Suprapubic skin (tissue), 4 donors: ENCODE results near the gene ADGRD2. TPM values are rescaled to one million over a fixed set of nuclear protein-coding genes. Genes with fewer than 3 reads are reported as not detected.

Source experiments
- DNase-seq, 2 donors: peaks; one replicate each; pipeline ENCODE4 v3.0.0-alpha.2; 2019; ENCODE audit warnings: low spot score in 2 of 2
- H3K27ac ChIP-seq: fragments of 200-600 bp; sonication (generic); one replicate; pipeline ENCODE4 v1.5.1; 2019
- H3K27me3 ChIP-seq: fragments of 200-600 bp; sonication (generic); one replicate; pipeline ENCODE4 v1.5.1; 2019
- H3K36me3 ChIP-seq: fragments of 200-600 bp; sonication (generic); one replicate; pipeline ENCODE4 v1.5.1; 2019
- H3K4me1 ChIP-seq: fragments of 200-600 bp; sonication (generic); one replicate; pipeline ENCODE4 v1.5.1; 2019
- H3K4me3 ChIP-seq: fragments of 200-600 bp; sonication (generic); one replicate; pipeline ENCODE4 v1.5.1; 2019; ENCODE audit warnings: mild to moderate bottlenecking
- H3K9me3 ChIP-seq: fragments of 200-600 bp; sonication (generic); one replicate; pipeline ENCODE4 v1.5.1; 2019
- EP300 ChIP-seq: sonication (generic); formaldehyde crosslinking; IDR thresholded peaks from one replicate; pipeline ENCODE4 v1.6.1; 2017; ENCODE audit warnings: antibody characterized with exemption
- POLR2A ChIP-seq, 2 donors: fragments of 450-650 bp; IDR thresholded peaks; one replicate each; pipeline ENCODE4 v1.6.1; 2017; ENCODE audit warnings: antibody characterized with exemption in 2 of 2, mild to moderate bottlenecking in 2 of 2, moderate library complexity in 2 of 2
- POLR2AphosphoS5 ChIP-seq, 3 donors: sonication (generic); formaldehyde crosslinking; IDR thresholded peaks; one replicate each; pipeline ENCODE4 v1.6.1; 2017; ENCODE audit warnings: antibody characterized with exemption in 3 of 3
- WGBS: methylation state at CpG from one replicate; pipeline ENCODE4 v1.1.5; 2018; 5-methylcytosine and 5-hydroxymethylcytosine counted together
- total RNA-seq, 4 donors: library from RNA; depleted of rRNA; stranded (reverse); fragments of >200 nt; gene quantifications; one replicate each; pipeline ENCODE4 v1.1.0, GENCODE V29; 2016
- TF ChIP-seq, protein P1 (sequence below), 2 donors: fragments of 200-600 bp in 1 of 2; fragments of 450-650 bp in 1 of 2; sonication (generic) in 1 of 2; IDR thresholded peaks; one replicate each; pipeline ENCODE4 v1.5.1; 2016 to 2019; ENCODE audit warnings: antibody characterized with exemption in 2 of 2, mild to moderate bottlenecking in 1 of 2, moderate library complexity in 1 of 2

ADGRD2 gene
- total RNA-seq, 4 donors from 2014 or later, result 0.31 to 7.7 TPM; not detected in 2

DNA sequence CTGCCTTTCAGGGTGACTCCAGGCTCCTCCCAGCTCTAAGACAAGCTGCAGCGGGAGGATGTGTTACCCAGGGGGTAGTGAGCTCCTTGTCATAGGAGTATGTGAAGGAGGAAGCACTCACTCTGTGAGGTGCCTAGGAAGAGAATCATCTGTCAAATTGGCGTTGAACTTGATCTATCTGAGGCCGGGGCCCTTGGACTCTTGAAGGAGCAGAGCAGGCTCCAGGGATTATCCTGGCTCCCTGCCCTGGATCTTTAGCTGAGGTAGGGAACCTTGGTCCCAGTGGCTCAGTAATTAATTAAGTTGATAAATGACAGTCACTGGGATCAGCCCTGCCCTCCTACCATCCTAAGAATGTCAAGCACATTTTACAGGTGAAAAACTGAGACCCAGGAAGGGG, 15.5 kb downstream of the ADGRD2 start:
- TF ChIP-seq POLR2AphosphoS5 (IDR thresholded peaks at IDR 0.05), result no peak
- TF ChIP-seq, protein P1, sequence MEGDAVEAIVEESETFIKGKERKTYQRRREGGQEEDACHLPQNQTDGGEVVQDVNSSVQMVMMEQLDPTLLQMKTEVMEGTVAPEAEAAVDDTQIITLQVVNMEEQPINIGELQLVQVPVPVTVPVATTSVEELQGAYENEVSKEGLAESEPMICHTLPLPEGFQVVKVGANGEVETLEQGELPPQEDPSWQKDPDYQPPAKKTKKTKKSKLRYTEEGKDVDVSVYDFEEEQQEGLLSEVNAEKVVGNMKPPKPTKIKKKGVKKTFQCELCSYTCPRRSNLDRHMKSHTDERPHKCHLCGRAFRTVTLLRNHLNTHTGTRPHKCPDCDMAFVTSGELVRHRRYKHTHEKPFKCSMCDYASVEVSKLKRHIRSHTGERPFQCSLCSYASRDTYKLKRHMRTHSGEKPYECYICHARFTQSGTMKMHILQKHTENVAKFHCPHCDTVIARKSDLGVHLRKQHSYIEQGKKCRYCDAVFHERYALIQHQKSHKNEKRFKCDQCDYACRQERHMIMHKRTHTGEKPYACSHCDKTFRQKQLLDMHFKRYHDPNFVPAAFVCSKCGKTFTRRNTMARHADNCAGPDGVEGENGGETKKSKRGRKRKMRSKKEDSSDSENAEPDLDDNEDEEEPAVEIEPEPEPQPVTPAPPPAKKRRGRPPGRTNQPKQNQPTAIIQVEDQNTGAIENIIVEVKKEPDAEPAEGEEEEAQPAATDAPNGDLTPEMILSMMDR (IDR thresholded peaks at IDR 0.05), result no peak
- TF ChIP-seq EP300, result no peak
- TF ChIP-seq POLR2A (IDR thresholded peaks at IDR 0.05), result no peak
- DNase-seq, result no peak
- H3K4me3 ChIP-seq, result no peak overlapping the region
- no peaks in the 10 kb centered on the region for H3K9me3 ChIP-seq
- H3K27ac ChIP-seq, result no peak overlapping the region
- H3K36me3 ChIP-seq, result no peaks in the 10 kb centered on the region
- 80% methylated on average over 3 of the region's 3 CpGs for WGBS
- H3K4me1 ChIP-seq, result no peaks in the 10 kb centered on the region
- peaks cover under 1% of the 10 kb centered on the region for H3K27me3 ChIP-seq

DNA sequence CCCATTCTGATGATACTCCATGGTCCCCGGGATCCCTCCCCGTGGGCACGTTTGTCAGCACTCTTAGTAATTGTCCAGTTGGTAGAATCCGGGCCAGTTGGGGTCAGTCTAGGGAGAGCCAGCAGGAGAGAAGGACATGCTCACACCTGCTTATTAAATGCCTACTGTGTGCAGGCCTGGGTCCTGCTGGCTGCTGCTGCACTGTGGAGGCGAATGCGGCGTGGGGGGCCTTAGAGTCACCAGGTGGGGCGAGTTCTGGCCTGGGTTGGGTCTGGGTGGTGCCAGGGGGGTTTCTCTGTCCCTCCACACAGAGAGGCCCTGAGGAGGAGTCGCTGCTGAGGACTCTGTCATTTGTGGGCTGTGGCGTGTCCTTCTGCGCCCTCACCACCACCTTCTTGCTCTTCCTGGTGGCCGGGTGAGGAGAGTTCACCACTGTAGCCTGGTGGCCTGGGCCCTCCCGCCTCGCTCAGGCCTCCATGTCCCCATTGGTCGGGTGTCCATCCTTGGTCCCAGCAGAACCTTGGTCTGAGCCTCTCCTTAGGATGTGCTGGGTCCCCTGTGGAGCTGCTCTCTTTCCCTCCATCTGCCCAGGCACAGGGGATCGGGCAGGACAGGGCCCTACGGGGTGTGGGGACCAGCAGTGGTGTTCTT, 17.3 kb downstream of the ADGRD2 start:
- WGBS, result 90% methylated on average over 11 of the region's 17 CpGs
- Histone ChIP-seq H3K27ac (no peak overlapping the region), H3K36me3 (no peaks in the 10 kb centered on the region), H3K27me3 (peaks cover 12% of the 10 kb centered on the region), H3K9me3 (no peaks in the 10 kb centered on the region), H3K4me1 (no peaks in the 10 kb centered on the region), H3K4me3 (no peak overlapping the region)
- DNase-seq, result no peak
- no peak for TF ChIP-seq POLR2AphosphoS5 (IDR thresholded peaks at IDR 0.05)
- no peak for TF ChIP-seq POLR2A (IDR thresholded peaks at IDR 0.05)
- TF ChIP-seq, protein P1 (IDR thresholded peaks at IDR 0.05), result no peak
- TF ChIP-seq EP300, result no peak

DNA sequence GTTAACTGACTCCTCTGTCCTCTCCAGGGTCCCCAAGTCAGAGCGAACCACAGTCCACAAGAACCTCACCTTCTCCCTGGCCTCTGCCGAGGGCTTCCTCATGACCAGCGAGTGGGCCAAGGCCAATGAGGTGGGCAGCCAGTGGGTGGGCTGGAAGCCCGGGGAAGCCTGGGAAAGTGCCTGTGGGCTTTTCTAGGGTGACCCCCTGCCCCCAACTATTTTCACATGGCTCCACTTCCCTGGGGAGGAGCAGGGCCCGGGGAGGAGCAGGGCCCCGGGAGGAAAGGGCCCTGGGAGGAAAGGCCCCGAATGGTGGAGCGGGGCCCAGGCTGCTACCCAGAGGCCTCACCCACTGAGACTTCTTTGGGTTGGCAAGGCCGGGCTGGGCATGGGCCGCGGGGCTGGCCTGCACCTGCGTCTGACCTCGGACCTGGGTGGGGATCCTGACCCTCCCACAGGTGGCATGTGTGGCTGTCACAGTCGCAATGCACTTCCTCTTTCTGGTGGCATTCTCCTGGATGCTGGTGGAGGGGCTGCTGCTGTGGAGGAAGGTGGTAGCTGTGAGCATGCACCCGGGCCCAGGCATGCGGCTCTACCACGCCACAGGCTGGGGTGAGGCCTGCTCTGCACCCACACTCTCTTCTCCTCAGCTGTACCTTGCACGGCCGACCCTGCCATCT, 17.9 kb downstream of the ADGRD2 start:
- Histone ChIP-seq H3K4me1 (no peaks in the 10 kb centered on the region), H3K27me3 (peaks cover 12% of the 10 kb centered on the region), H3K36me3 (no peaks in the 10 kb centered on the region), H3K27ac (no peak overlapping the region), H3K4me3 (no peak overlapping the region), H3K9me3 (no peaks in the 10 kb centered on the region)
- 87% methylated on average over 17 of the region's 19 CpGs for WGBS
- no peak for DNase-seq
- no peak for TF ChIP-seq EP300
- TF ChIP-seq, protein P1 (IDR thresholded peaks at IDR 0.05), result no peak
- no peak for TF ChIP-seq POLR2A (IDR thresholded peaks at IDR 0.05)

DNA sequence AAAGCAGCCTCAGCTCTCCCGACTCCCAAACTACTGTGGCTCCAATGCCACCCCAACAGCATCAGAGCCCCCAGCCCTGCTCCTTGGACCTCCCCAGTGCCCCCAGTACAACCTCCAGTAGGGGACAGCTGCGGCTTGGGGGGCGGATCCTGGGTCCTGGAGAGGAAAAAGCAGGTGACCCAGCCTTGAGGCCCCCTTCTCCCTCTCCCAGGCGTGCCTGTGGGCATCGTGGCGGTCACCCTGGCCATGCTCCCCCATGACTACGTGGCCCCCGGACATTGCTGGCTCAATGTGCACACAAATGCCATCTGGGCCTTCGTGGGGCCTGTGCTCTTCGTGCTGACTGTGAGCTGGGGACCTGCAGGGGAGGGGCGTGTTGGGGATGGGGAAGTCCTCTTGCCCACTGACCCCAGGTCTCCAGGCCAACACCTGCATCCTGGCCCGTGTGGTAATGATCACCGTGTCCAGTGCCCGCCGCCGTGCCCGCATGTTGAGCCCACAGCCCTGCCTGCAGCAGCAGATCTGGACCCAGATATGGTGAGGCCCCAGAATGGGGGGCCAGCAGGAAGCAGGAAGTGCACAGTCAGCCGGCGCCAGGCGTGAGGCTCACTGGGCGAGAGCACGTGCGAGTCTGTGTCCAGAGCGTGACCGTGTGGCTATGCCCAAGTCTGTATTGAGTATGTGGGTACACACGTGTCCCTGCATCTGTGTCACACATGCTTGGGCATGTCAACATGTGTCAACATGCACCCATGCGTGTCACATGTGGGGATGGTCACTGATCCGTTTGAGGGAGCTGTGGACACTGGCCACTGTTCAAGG, 19.0 kb downstream of the ADGRD2 start:
- TF ChIP-seq POLR2AphosphoS5 (IDR thresholded peaks at IDR 0.05) (no peak), EP300 (no peak), POLR2A (IDR thresholded peaks at IDR 0.05) (no peak)
- TF ChIP-seq, protein P1 (IDR thresholded peaks at IDR 0.05), result no peak
- Histone ChIP-seq H3K4me1 (no peaks in the 10 kb centered on the region), H3K9me3 (no peaks in the 10 kb centered on the region), H3K27ac (no peak overlapping the region), H3K36me3 (no peaks in the 10 kb centered on the region), H3K4me3 (no peak overlapping the region), H3K27me3 (peaks cover 12% of the 10 kb centered on the region)
- no peak for DNase-seq
- WGBS, result 80% methylated on average over 20 of the region's 28 CpGs

DNA sequence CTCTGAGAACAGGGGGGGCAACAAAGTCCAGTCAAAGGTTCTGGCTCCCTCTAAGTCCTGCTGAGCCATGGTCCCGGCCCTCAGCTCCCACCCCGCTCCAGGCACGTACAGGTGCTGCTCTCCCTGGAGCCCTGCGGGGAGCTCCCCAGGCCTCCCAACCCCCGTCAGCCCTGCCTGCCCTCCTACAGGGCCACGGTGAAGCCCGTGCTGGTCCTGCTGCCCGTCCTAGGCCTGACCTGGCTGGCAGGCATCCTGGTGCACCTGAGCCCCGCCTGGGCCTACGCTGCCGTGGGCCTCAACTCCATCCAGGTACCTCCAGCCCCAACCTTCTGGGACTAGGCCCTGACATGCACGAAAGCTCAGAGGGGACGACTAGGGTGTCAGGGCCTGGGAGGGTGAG, 20.1 kb downstream of the ADGRD2 start:
- peaks cover 17% of the 10 kb centered on the region for H3K27me3 ChIP-seq
- no peak overlapping the region for H3K27ac ChIP-seq
- no peaks in the 10 kb centered on the region for H3K9me3 ChIP-seq
- no peak for TF ChIP-seq POLR2A (IDR thresholded peaks at IDR 0.05)
- TF ChIP-seq EP300, result no peak
- TF ChIP-seq, protein P1 (IDR thresholded peaks at IDR 0.05), result no peak
- no peak for TF ChIP-seq POLR2AphosphoS5 (IDR thresholded peaks at IDR 0.05)
- no peaks in the 10 kb centered on the region for H3K36me3 ChIP-seq
- no peak for DNase-seq
- no peaks in the 10 kb centered on the region for H3K4me1 ChIP-seq
- 80% methylated on average over 6 of the region's 13 CpGs for WGBS
- H3K4me3 ChIP-seq, result no peak overlapping the region
